Caco-2 (cell line): ENCODE data around the gene MUC5B. TPM values are rescaled to one million over a fixed set of nuclear protein-coding genes. Genes with fewer than 3 reads are reported as not detected.

Experiments
- BruUV-seq: library from RNA; stranded (reverse); fragments of 400-500 nt; replicated peaks from 2 replicates; lab custom pipeline; 2021; lab: Mats Ljungman, UMichigan
- CTCF ChIA-PET: fragments of 300-600 bp; sonication (Branson Sonifier 250); formaldehyde crosslinking; loops from one replicate; lab custom pipeline; 2022; ENCODE audit warnings: antibody characterized with exemption; lab: Charles Lee
- POLR2A ChIA-PET: fragments of 300-600 bp; sonication (Branson Sonifier 250); formaldehyde crosslinking; loops from one replicate; lab custom pipeline; 2022; ENCODE audit warnings: antibody characterized with exemption; lab: Charles Lee
- DNase-seq, 2 experiments: peaks; one replicate each; pipeline versions ENCODE4 v3.0.0 to v3.0.0-alpha.2; 2020 to 2022
- H3K27me3 ChIP-seq: replicated peaks from 2 replicates; pipeline ENCODE4 v1.6.0; 2011; ENCODE audit warnings: low read length; ENCODE audit not compliant: control insufficient read depth, insufficient read depth
- H3K36me3 ChIP-seq: 2 replicates; pipeline ENCODE4 v1.5.1; 2011; ENCODE audit warnings: low read length; ENCODE audit not compliant: control insufficient read depth, insufficient read depth
- H3K4me1 ChIP-seq: fragments of 250-450 bp; sonication (Bioruptor Pico); 2 replicates; pipeline ENCODE4 v1.5.1; 2020; ENCODE audit warnings: mild to moderate bottlenecking
- H3K4me3 ChIP-seq: 2 replicates; pipeline ENCODE4 v1.5.1; 2011; ENCODE audit warnings: low read depth, mild to moderate bottlenecking, control low read depth, low read length
- H3K9me3 ChIP-seq: fragments of 250-450 bp; sonication (Bioruptor Pico); 2 replicates; pipeline ENCODE4 v1.5.1; 2020; ENCODE audit warnings: mild to moderate bottlenecking, moderate library complexity
- H3K27ac Mint-ChIP-seq: one replicate; pipeline ENCODE4 v1.8.0; 2022; ENCODE audit warnings: mixed read lengths; ENCODE audit not compliant: unreplicated experiment
- H3K27me3 Mint-ChIP-seq: one replicate; pipeline ENCODE4 v1.8.0; 2022; ENCODE audit warnings: mixed read lengths; ENCODE audit not compliant: insufficient read depth, unreplicated experiment
- H3K36me3 Mint-ChIP-seq: one replicate; pipeline ENCODE4 v1.8.0; 2022; ENCODE audit warnings: mild to moderate bottlenecking, mixed read lengths; ENCODE audit not compliant: insufficient read depth, unreplicated experiment
- H3K4me1 Mint-ChIP-seq: one replicate; pipeline ENCODE4 v1.8.0; 2022; ENCODE audit warnings: low read depth, mixed read lengths; ENCODE audit not compliant: unreplicated experiment
- H3K4me3 Mint-ChIP-seq: one replicate; pipeline ENCODE4 v1.8.0; 2022; ENCODE audit warnings: mild to moderate bottlenecking, moderate library complexity, mixed read lengths; ENCODE audit not compliant: unreplicated experiment
- H3K9me3 Mint-ChIP-seq: one replicate; pipeline ENCODE4 v1.8.0; 2022; ENCODE audit warnings: mixed read lengths; ENCODE audit not compliant: unreplicated experiment
- intact Hi-C: fragments of 100-400 bp; cut with micrococcal nuclease; formaldehyde crosslinking; loops from one replicate; pipeline ENCODE4 v1.10.0; 2022; ENCODE audit not compliant: unreplicated experiment
- total RNA-seq: library from RNA; stranded (reverse); gene quantifications from 2 replicates; pipeline ENCODE4 v1.2.3, GENCODE V29; 2022
- TF ChIP-seq, protein P1 (sequence below), 2 experiments: fragments of 200-600 bp in 1 of 2; IDR thresholded peaks; 1 replicate in 1 of 2; 2 replicates in 1 of 2; pipeline versions ENCODE4 v1.5.1 to v1.8.0; 2011 to 2022; ENCODE audit warnings: antibody characterized with exemption in 1 of 2, control low read depth in 1 of 2, inconsistent platforms in 1 of 2, low read depth in 1 of 2, low read length in 1 of 2, mild to moderate bottlenecking in 1 of 2, moderate library complexity in 1 of 2; ENCODE audit not compliant: insufficient read depth in 1 of 2, severe bottlenecking in 1 of 2, unreplicated experiment in 1 of 2

Gene MUC5B
- total RNA-seq, 1 experiment from 2014 or later: not detected

DNA sequence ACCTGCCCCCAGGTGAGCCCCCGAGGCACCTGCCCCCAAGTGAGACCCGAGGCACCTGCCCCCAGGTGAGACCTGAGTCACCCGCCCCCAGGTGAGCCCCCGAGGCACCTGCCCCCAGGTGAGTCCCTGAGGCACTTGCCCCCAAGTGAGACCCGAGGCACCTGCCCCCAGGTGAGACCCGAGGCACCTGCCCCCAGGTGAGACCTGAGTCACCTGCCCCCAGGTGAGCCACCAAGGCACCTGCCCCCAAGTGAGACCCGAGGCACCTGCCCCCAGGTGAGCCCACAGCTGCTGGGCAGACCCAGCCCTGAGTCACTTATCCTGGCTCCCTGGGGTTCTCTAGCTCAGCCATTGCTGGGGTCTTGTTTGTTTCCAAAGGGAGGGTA is 36.2 kb downstream of the MUC5B start:
- H3K36me3 ChIP-seq: no peaks in the 10 kb centered on the region
- H3K4me1 Mint-ChIP-seq: peaks cover 6% of the 10 kb centered on the region
- H3K27me3 ChIP-seq: no peaks in the 10 kb centered on the region
- peaks cover 9% of the 10 kb centered on the region for H3K36me3 Mint-ChIP-seq
- H3K4me1 ChIP-seq: peaks cover 5% of the 10 kb centered on the region
- no peaks in the 10 kb centered on the region for H3K27me3 Mint-ChIP-seq
- TF ChIP-seq, protein P1, sequence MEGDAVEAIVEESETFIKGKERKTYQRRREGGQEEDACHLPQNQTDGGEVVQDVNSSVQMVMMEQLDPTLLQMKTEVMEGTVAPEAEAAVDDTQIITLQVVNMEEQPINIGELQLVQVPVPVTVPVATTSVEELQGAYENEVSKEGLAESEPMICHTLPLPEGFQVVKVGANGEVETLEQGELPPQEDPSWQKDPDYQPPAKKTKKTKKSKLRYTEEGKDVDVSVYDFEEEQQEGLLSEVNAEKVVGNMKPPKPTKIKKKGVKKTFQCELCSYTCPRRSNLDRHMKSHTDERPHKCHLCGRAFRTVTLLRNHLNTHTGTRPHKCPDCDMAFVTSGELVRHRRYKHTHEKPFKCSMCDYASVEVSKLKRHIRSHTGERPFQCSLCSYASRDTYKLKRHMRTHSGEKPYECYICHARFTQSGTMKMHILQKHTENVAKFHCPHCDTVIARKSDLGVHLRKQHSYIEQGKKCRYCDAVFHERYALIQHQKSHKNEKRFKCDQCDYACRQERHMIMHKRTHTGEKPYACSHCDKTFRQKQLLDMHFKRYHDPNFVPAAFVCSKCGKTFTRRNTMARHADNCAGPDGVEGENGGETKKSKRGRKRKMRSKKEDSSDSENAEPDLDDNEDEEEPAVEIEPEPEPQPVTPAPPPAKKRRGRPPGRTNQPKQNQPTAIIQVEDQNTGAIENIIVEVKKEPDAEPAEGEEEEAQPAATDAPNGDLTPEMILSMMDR (IDR thresholded peaks at IDR 0.05; ENCODE audit: insufficient read depth in 1 of 2, low read depth in 1 of 2, low read length in 1 of 2, severe bottlenecking in 1 of 2, unreplicated experiment in 1 of 2): no peak
- no TSS peak for BruUV-seq
- H3K4me3 ChIP-seq: no peak overlapping the region
- H3K9me3 Mint-ChIP-seq: no peaks in the 10 kb centered on the region
- H3K9me3 ChIP-seq: no peaks in the 10 kb centered on the region
- intact Hi-C loops: no loop called here
- DNase-seq: no peak
- H3K27ac Mint-ChIP-seq: no peak overlapping the region
- H3K4me3 Mint-ChIP-seq: no peak overlapping the region
- ChIA-PET POLR2A (no interaction called here), CTCF (no interaction called here)

DNA sequence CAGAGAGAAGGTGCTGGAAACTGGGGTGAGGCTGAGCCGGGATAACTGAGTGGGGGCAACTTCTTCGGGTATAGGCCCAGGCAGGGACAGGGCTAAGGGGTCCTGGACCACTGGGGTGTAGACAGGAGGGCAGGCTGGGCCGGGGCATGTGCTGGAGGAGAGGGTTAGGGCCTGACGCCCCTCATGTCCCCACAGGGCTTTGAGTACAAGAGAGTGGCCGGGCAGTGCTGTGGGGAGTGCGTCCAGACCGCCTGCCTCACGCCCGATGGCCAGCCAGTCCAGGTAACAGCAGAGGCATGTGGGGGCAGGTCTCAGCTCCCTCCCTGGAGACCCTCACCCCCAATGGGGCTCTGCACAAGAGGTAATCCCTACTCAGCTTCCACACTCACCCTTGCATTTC is 36.7 kb downstream of the MUC5B start:
- no peak overlapping the region for H3K27ac Mint-ChIP-seq

DNA sequence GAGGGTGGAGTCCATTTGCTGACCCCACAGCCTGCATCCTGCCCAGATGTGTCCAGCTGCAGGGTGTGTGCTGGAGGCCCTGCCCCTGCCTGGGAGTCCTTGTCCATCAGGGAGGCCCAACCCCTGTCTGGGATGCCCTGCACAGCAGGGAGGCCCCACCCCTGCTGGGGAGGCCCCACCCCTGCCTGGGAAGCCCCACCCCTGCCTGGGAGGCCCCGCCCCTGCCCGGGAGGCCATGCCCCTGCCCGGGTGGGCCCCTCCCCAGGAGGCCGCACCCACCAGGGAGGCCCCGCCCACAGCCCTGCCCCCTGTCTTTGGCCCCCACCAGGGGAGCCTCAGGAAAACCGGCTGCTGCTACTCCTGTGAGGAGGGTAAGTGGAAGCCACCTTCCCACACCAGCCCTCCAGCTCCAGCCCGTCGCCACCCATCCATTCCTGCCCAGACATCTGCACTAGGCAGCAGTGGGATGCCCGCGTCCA is 37.2 kb downstream of the MUC5B start:
- Mint-ChIP-seq H3K4me1 (peaks cover 6% of the 10 kb centered on the region), H3K4me3 (no peak overlapping the region), H3K27me3 (no peaks in the 10 kb centered on the region), H3K27ac (no peak overlapping the region), H3K36me3 (peaks cover 13% of the 10 kb centered on the region), H3K9me3 (peaks cover 9% of the 10 kb centered on the region)
- ChIA-PET POLR2A (no interaction called here), CTCF (no interaction called here)
- Histone ChIP-seq H3K4me1 (peaks cover 5% of the 10 kb centered on the region), H3K4me3 (no peak overlapping the region), H3K27me3 (no peaks in the 10 kb centered on the region), H3K36me3 (no peaks in the 10 kb centered on the region), H3K9me3 (peaks cover under 1% of the 10 kb centered on the region; the same call in 1 of the 2 replicates)
- BruUV-seq: no TSS peak
- TF ChIP-seq, protein P1 (IDR thresholded peaks at IDR 0.05; ENCODE audit: insufficient read depth in 1 of 2, low read depth in 1 of 2, low read length in 1 of 2, severe bottlenecking in 1 of 2, unreplicated experiment in 1 of 2): no peak
- peak; percentile 46 to 58 for DNase-seq
- intact Hi-C loops: loop anchor here (5.0 kb wide), 1 partner anchor 52 kb away; no protein-coding TSS in a partner anchor

More for the DNA sequence above, 36.7 kb downstream of the MUC5B start:
- H3K4me1 Mint-ChIP-seq: peaks cover 6% of the 10 kb centered on the region
- no peaks in the 10 kb centered on the region for H3K27me3 ChIP-seq
- BruUV-seq: no TSS peak
- TF ChIP-seq, protein P1 (IDR thresholded peaks at IDR 0.05; ENCODE audit: insufficient read depth in 1 of 2, low read depth in 1 of 2, low read length in 1 of 2, severe bottlenecking in 1 of 2, unreplicated experiment in 1 of 2): no peak
- peaks cover 5% of the 10 kb centered on the region for H3K4me1 ChIP-seq
- H3K9me3 ChIP-seq: no peaks in the 10 kb centered on the region
- H3K36me3 Mint-ChIP-seq: peaks cover 12% of the 10 kb centered on the region
- no peaks in the 10 kb centered on the region for H3K27me3 Mint-ChIP-seq
- H3K36me3 ChIP-seq: no peaks in the 10 kb centered on the region
- no peak overlapping the region for H3K4me3 Mint-ChIP-seq
- no peak for DNase-seq
- H3K4me3 ChIP-seq: no peak overlapping the region
- ChIA-PET CTCF (no interaction called here), POLR2A (no interaction called here)
- H3K9me3 Mint-ChIP-seq: peaks cover 4% of the 10 kb centered on the region
- intact Hi-C loops: no loop called here
